Measurements from ENCODE around the gene SLC39A8. TPM values are rescaled to one million over a fixed set of nuclear protein-coding genes. Genes with fewer than 3 reads are reported as not detected.

Gene SLC39A8
- total RNA-seq, 1 donor from 2014 or later: 17.1 TPM

DNA sequence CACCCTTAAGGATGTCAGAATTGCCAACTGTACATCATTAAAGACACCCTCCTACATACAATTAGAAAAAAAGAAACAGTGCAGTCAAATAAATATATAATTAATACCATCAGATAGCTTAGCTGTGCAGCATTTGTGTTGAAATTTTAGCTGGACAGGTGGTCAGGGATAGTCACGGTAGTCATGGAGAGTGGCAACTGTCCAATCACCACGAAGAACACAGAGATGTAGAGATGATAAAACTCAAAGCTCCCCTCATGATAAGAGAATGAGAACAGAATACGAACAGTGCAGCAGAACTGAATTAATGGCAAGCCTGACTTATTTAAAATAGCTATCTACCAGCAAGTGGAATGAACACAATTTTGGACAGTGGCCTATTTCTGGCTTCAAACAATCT, 27.2 kb downstream of the SLC39A8 start:
- H3K27ac ChIP-seq: no peak overlapping the region
- intact Hi-C loops (cut with DNase I): no loop called here
- TF ChIP-seq, protein P1, sequence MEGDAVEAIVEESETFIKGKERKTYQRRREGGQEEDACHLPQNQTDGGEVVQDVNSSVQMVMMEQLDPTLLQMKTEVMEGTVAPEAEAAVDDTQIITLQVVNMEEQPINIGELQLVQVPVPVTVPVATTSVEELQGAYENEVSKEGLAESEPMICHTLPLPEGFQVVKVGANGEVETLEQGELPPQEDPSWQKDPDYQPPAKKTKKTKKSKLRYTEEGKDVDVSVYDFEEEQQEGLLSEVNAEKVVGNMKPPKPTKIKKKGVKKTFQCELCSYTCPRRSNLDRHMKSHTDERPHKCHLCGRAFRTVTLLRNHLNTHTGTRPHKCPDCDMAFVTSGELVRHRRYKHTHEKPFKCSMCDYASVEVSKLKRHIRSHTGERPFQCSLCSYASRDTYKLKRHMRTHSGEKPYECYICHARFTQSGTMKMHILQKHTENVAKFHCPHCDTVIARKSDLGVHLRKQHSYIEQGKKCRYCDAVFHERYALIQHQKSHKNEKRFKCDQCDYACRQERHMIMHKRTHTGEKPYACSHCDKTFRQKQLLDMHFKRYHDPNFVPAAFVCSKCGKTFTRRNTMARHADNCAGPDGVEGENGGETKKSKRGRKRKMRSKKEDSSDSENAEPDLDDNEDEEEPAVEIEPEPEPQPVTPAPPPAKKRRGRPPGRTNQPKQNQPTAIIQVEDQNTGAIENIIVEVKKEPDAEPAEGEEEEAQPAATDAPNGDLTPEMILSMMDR (IDR thresholded peaks at IDR 0.05): no peak

GRCh38 chr4:102317459-102317858, 27.8 kb downstream of the SLC39A8 start:
- TF ChIP-seq, protein P1 (IDR thresholded peaks at IDR 0.05): no peak
- intact Hi-C loops (cut with DNase I): no loop called here
- Histone ChIP-seq H3K9me3 (no peaks in the 10 kb centered on the region), H3K4me1 (no peaks in the 10 kb centered on the region), H3K27ac (no peak overlapping the region), H3K36me3 (no peaks in the 10 kb centered on the region), H3K27me3 (no peaks in the 10 kb centered on the region), H3K4me3 (no peak overlapping the region)
- DNase-seq (ENCODE audit: low spot score in 2 of 2): no peak

More for the DNA sequence above, 27.2 kb downstream of the SLC39A8 start:
- Histone ChIP-seq H3K9me3 (no peaks in the 10 kb centered on the region), H3K4me3 (no peak overlapping the region), H3K27me3 (no peaks in the 10 kb centered on the region), H3K4me1 (no peaks in the 10 kb centered on the region), H3K36me3 (no peaks in the 10 kb centered on the region)
- DNase-seq (ENCODE audit: low spot score in 2 of 2): no peak

- no peaks in the 10 kb centered on the region for H3K27me3 ChIP-seq
- no peaks in the 10 kb centered on the region for H3K4me1 ChIP-seq
- H3K9me3 ChIP-seq: no peaks in the 10 kb centered on the region
- H3K4me3 ChIP-seq: no peak overlapping the region
- DNase-seq (ENCODE audit: low spot score in 2 of 2): no peak
- intact Hi-C loops (cut with DNase I): no loop called here
- no peaks in the 10 kb centered on the region for H3K36me3 ChIP-seq
- no peak overlapping the region for H3K27ac ChIP-seq
- TF ChIP-seq, protein P1 (IDR thresholded peaks at IDR 0.05): no peak
Observed at GRCh38 chr4:102316585-102316984, 28.7 kb downstream of the SLC39A8 start.

GRCh38 chr4:102315532-102315931, 29.8 kb downstream of the SLC39A8 start:
- Histone ChIP-seq H3K4me3 (no peak overlapping the region), H3K27ac (no peak overlapping the region), H3K27me3 (no peaks in the 10 kb centered on the region), H3K4me1 (no peaks in the 10 kb centered on the region), H3K9me3 (no peaks in the 10 kb centered on the region), H3K36me3 (no peaks in the 10 kb centered on the region)
- TF ChIP-seq, protein P1 (IDR thresholded peaks at IDR 0.05): no peak
- DNase-seq (ENCODE audit: low spot score in 2 of 2): no peak
- intact Hi-C loops (cut with DNase I): no loop called here

DNA sequence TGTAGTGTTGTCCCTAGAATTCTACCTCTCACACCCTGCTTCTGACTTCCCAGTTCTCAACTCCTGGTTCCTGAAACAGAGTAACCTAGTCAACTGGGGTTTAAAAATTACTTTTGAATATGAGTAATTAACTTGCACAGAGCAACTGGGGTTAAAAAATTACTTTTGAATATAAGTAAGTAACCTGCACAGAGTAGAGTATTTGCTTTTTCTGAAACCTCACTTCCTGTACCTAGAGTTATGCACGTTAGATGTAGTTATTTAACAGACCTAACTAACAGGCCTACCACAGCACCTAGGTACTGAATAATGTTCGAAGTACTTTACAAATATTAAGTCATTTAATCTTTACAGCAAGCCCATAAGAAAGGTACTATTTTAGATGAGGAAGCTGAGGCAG, 32.9 kb downstream of the SLC39A8 start:
- no peak for DNase-seq (ENCODE audit: low spot score in 2 of 2)
- no peaks in the 10 kb centered on the region for H3K9me3 ChIP-seq
- H3K4me3 ChIP-seq: no peak overlapping the region
- H3K4me1 ChIP-seq: no peaks in the 10 kb centered on the region
- no peaks in the 10 kb centered on the region for H3K36me3 ChIP-seq
- intact Hi-C loops (cut with DNase I): no loop called here
- TF ChIP-seq, protein P1 (IDR thresholded peaks at IDR 0.05): no peak
- no peak overlapping the region for H3K27ac ChIP-seq
- H3K27me3 ChIP-seq: no peaks in the 10 kb centered on the region

DNA sequence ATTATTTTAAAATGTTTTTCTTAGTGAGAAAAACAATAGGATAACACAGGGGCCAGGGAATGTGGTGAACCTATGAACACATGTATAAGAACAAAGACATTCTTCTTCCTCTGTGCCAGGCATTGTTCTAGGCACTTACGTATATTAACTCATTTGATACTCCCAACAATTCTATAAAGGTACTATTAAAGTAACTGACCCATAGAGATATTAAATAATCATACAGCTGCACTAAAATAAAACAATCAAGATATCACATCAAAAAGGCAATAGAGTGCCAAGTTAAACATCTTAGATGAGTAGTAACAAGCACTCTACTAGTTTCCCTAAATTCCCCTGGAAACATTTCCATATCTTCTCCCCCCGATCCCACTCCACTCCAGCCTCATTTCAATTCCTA, 33.4 kb downstream of the SLC39A8 start:
- Histone ChIP-seq H3K36me3 (no peaks in the 10 kb centered on the region), H3K9me3 (no peaks in the 10 kb centered on the region), H3K27ac (no peak overlapping the region), H3K4me1 (no peaks in the 10 kb centered on the region), H3K4me3 (no peak overlapping the region), H3K27me3 (no peaks in the 10 kb centered on the region)
- no peak for DNase-seq (ENCODE audit: low spot score in 2 of 2)
- intact Hi-C loops (cut with DNase I): no loop called here
- TF ChIP-seq, protein P1 (IDR thresholded peaks at IDR 0.05): no peak
